ENCODE measurements around the gene NCK2. TPM values are rescaled to one million over a fixed set of nuclear protein-coding genes. Genes with fewer than 3 reads are reported as not detected.

The NCK2 gene
- total RNA-seq, 1 experiment from 2014 or later: 0.30 TPM

- H2AFZ ChIP-seq (ENCODE audit: low read length): no peak overlapping the region
- no peaks in the 10 kb centered on the region for H3K9me2 ChIP-seq (replicated peaks; ENCODE audit: insufficient read depth, low read length)
- peaks cover 2% of the 10 kb centered on the region; the same call in 1 of the 2 replicates for H3K4me1 ChIP-seq (ENCODE audit: low read length)
- no peak overlapping the region for H3K27ac ChIP-seq (ENCODE audit: low read length)
- H3K9me3 ChIP-seq (ENCODE audit: low read length): no peaks in the 10 kb centered on the region
- no peaks in the 10 kb centered on the region for H3K79me2 ChIP-seq (ENCODE audit: low read length)
- H3K4me3 ChIP-seq (ENCODE audit: low read length): no peak overlapping the region
- no peak overlapping the region for H3K9ac ChIP-seq (ENCODE audit: low read length)
- H4K20me1 ChIP-seq (ENCODE audit: insufficient read depth, low read depth, low read length): no peaks in the 10 kb centered on the region
- DNase-seq: no peak
- H3K36me3 ChIP-seq (ENCODE audit: insufficient read depth, low read length): no peaks in the 10 kb centered on the region
- no peak overlapping the region for H3K4me2 ChIP-seq (ENCODE audit: low read depth, low read length, poor library complexity, severe bottlenecking)
- 0 out of 2 replicates have a peak, but pooled peaks cover 2% of the 10 kb centered on the region for H3K27me3 ChIP-seq (ENCODE audit: low read length)
These were observed 52.6 kb downstream of the NCK2 start for GRCh38 chr2:105797298-105797819.

DNA sequence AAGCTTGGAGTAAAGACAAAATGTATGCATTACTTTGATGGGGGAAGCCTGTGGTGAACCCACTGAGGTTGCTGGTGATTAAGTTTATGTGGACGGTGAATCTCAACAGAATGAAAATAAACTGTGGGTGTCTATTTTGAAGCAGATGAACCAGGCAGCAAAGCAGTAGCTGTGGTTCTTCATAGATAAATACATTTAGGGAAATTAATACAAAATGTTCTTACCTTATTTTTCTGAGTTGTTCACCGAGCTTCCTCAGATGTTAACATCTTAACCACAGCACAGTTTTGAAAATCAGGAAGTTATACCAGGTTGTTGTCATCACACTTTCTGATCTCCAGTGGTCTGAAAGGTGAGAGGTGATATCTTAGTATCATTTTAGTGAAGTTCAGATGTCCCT, 53.9 kb downstream of the NCK2 start:
- Histone ChIP-seq H3K4me2 (ENCODE audit: low read depth, low read length, poor library complexity, severe bottlenecking) (no peak overlapping the region), H3K9me3 (ENCODE audit: low read length) (no peaks in the 10 kb centered on the region), H3K4me3 (ENCODE audit: low read length) (no peak overlapping the region), H3K4me1 (ENCODE audit: low read length) (peaks cover 2% of the 10 kb centered on the region; the same call in 1 of the 2 replicates), H2AFZ (ENCODE audit: low read length) (no peak overlapping the region), H3K27ac (ENCODE audit: low read length) (no peak overlapping the region), H4K20me1 (ENCODE audit: insufficient read depth, low read depth, low read length) (no peaks in the 10 kb centered on the region), H3K9me2 (replicated peaks; ENCODE audit: insufficient read depth, low read length) (no peaks in the 10 kb centered on the region), H3K79me2 (ENCODE audit: low read length) (no peaks in the 10 kb centered on the region), H3K9ac (ENCODE audit: low read length) (no peak overlapping the region), H3K27me3 (ENCODE audit: low read length) (0 out of 2 replicates have a peak, but pooled peaks cover 2% of the 10 kb centered on the region), H3K36me3 (ENCODE audit: insufficient read depth, low read length) (no peaks in the 10 kb centered on the region)
- DNase-seq: no peak

DNA sequence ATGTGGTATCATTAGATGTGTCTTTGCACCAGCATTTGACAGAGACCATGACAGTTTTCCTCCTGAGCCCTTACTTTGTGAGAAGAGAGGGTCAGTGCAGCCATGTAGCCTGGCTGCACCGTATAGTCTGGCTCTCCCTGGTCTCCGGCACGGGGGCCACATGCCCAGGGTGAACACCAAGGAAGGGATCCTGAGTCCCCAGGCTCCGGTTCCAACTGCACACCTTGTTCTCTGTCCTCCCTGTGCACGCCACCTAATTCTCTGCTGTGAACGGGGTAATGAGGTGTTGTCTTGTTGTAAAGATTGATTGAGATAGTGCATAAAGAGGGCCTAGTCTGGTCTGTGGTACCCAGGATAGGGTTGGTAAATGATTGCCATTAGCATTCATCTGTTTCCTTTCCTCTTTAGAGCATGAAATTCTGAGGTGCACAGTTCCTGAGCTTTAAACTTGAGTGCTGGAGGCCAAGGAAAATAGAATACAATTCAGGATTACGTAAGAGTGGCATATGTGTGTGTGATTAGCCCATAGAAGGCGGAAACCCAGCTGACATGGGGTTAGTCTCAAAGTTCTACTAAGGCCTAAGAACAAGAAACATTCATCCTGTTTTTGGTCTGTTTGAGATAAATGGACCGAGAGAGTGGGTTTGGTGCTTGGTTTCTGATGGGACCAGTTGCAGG, 55.5 kb downstream of the NCK2 start:
- Histone ChIP-seq H3K4me3 (ENCODE audit: low read length) (no peak overlapping the region), H3K9me2 (replicated peaks; ENCODE audit: insufficient read depth, low read length) (no peaks in the 10 kb centered on the region), H2AFZ (ENCODE audit: low read length) (no peak overlapping the region), H3K36me3 (ENCODE audit: insufficient read depth, low read length) (no peaks in the 10 kb centered on the region), H3K9ac (ENCODE audit: low read length) (no peak overlapping the region), H3K9me3 (ENCODE audit: low read length) (no peaks in the 10 kb centered on the region), H3K79me2 (ENCODE audit: low read length) (no peaks in the 10 kb centered on the region), H3K27me3 (ENCODE audit: low read length) (0 out of 2 replicates have a peak, but pooled peaks cover 2% of the 10 kb centered on the region), H3K4me2 (ENCODE audit: low read depth, low read length, poor library complexity, severe bottlenecking) (no peak overlapping the region), H4K20me1 (ENCODE audit: insufficient read depth, low read depth, low read length) (no peaks in the 10 kb centered on the region), H3K27ac (ENCODE audit: low read length) (no peak overlapping the region), H3K4me1 (ENCODE audit: low read length) (peaks cover 2% of the 10 kb centered on the region; the same call in 1 of the 2 replicates)
- DNase-seq: no peak

DNA sequence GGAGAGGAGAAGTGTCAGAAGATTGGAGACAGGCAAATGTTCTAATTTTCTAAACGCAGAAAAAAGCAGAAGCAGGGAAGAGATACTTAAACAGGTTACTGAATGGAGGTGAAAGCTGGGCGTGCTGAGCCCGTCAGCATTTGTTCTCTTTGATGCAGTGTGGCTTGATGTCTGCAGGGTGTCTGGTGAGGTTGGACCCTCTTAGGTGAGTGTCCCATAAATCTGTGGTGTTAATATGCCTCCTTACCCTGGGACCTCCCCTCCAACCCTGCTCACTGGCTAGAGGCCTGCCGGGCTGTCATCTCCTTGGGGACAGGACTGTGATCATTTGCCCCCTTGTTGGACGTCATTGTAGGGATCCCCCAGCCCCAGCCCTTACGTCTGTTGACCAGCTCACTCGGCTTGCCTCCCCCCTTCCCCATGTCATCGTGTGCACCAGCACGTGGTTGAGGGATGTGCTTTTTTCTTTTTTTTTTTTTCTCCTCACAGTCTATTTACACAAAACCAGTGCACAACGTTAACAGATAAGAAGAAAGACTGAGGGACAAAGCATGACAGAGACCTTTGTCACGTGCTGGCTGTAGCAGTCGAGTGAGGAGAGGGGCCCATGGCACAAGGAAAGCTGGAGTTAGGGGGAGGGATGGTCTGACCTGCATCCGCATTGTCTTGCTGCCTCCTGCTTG, 56.4 kb downstream of the NCK2 start:
- H3K27ac ChIP-seq (ENCODE audit: low read length): no peak overlapping the region
- H3K79me2 ChIP-seq (ENCODE audit: low read length): no peaks in the 10 kb centered on the region
- H3K9me3 ChIP-seq (ENCODE audit: low read length): no peaks in the 10 kb centered on the region
- no peak overlapping the region for H2AFZ ChIP-seq (ENCODE audit: low read length)
- H3K4me2 ChIP-seq (ENCODE audit: low read depth, low read length, poor library complexity, severe bottlenecking): no peak overlapping the region
- no peaks in the 10 kb centered on the region for H3K36me3 ChIP-seq (ENCODE audit: insufficient read depth, low read length)
- H3K27me3 ChIP-seq (ENCODE audit: low read length): no peaks in the 10 kb centered on the region
- H3K9me2 ChIP-seq (replicated peaks; ENCODE audit: insufficient read depth, low read length): no peaks in the 10 kb centered on the region
- H3K9ac ChIP-seq (ENCODE audit: low read length): no peak overlapping the region
- H4K20me1 ChIP-seq (ENCODE audit: insufficient read depth, low read depth, low read length): no peaks in the 10 kb centered on the region
- H3K4me3 ChIP-seq (ENCODE audit: low read length): no peak overlapping the region
- DNase-seq: no peak
- peaks cover 2% of the 10 kb centered on the region; the same call in 1 of the 2 replicates for H3K4me1 ChIP-seq (ENCODE audit: low read length)

DNA sequence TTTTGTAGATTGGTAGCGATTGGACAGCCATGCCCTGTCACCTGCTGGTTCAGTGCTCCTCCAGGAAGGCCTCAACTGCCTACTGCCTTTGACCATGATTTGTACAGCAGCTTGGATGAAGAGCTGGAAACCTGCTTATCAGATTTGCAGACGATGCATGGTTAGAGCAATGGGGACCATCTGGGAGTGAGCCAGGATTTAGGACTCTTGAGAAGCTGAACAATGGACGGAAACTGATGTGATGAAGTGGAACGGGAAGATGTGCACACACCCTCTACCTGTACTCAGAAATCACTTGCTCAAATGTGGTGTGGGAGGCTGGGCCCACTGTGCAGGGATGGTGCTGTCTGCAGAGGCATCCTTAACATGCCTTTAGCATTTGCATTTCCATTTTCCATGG, 57.2 kb downstream of the NCK2 start:
- Histone ChIP-seq H3K79me2 (ENCODE audit: low read length) (no peaks in the 10 kb centered on the region), H4K20me1 (ENCODE audit: insufficient read depth, low read depth, low read length) (no peaks in the 10 kb centered on the region), H3K36me3 (ENCODE audit: insufficient read depth, low read length) (no peaks in the 10 kb centered on the region), H3K9me2 (replicated peaks; ENCODE audit: insufficient read depth, low read length) (no peaks in the 10 kb centered on the region), H3K9ac (ENCODE audit: low read length) (no peak overlapping the region), H3K27me3 (ENCODE audit: low read length) (no peaks in the 10 kb centered on the region), H3K4me3 (ENCODE audit: low read length) (no peak overlapping the region), H3K27ac (ENCODE audit: low read length) (no peak overlapping the region), H3K4me2 (ENCODE audit: low read depth, low read length, poor library complexity, severe bottlenecking) (no peak overlapping the region), H2AFZ (ENCODE audit: low read length) (no peak overlapping the region), H3K4me1 (ENCODE audit: low read length) (peaks cover 2% of the 10 kb centered on the region; the same call in 1 of the 2 replicates), H3K9me3 (ENCODE audit: low read length) (no peaks in the 10 kb centered on the region)
- DNase-seq: no peak

DNA sequence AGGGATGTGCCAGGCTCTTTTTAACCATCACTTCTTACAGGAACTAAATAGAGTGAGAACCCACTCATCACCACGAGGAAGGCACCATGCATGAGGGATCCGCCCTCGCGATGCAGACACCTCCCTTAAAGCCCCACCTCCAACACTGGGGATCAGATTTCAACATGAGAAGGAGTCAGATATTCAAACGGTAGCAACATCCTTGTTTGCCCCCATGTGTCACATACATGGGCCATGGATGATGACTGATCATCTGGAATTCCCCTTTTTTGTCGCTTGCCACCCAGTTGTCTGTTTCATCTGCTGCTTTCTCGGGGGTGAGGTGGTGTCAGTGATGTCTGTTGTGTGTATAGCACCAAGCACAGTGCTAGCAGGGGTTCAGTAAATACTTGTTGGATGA, 57.9 kb downstream of the NCK2 start:
- no peaks in the 10 kb centered on the region for H3K79me2 ChIP-seq (ENCODE audit: low read length)

GRCh38 chr2:105803337-105803736, 58.6 kb downstream of the NCK2 start:
- H3K79me2 ChIP-seq (ENCODE audit: low read length): no peaks in the 10 kb centered on the region
- H3K36me3 ChIP-seq (ENCODE audit: insufficient read depth, low read length): no peaks in the 10 kb centered on the region
- no peak overlapping the region for H3K27ac ChIP-seq (ENCODE audit: low read length)
- no peak overlapping the region for H3K9ac ChIP-seq (ENCODE audit: low read length)
- no peak for DNase-seq
- H2AFZ ChIP-seq (ENCODE audit: low read length): no peak overlapping the region
- H4K20me1 ChIP-seq (ENCODE audit: insufficient read depth, low read depth, low read length): no peaks in the 10 kb centered on the region
- no peak overlapping the region for H3K4me3 ChIP-seq (ENCODE audit: low read length)
- peaks cover 2% of the 10 kb centered on the region; the same call in 1 of the 2 replicates for H3K4me1 ChIP-seq (ENCODE audit: low read length)
- no peak overlapping the region for H3K4me2 ChIP-seq (ENCODE audit: low read depth, low read length, poor library complexity, severe bottlenecking)
- H3K9me3 ChIP-seq (ENCODE audit: low read length): no peaks in the 10 kb centered on the region
- H3K27me3 ChIP-seq (ENCODE audit: low read length): no peaks in the 10 kb centered on the region
- H3K9me2 ChIP-seq (replicated peaks; ENCODE audit: insufficient read depth, low read length): no peaks in the 10 kb centered on the region

More for the DNA sequence above, 57.9 kb downstream of the NCK2 start:
- Histone ChIP-seq H3K36me3 (ENCODE audit: insufficient read depth, low read length) (no peaks in the 10 kb centered on the region), H3K27ac (ENCODE audit: low read length) (no peak overlapping the region), H3K4me1 (ENCODE audit: low read length) (peaks cover 2% of the 10 kb centered on the region; the same call in 1 of the 2 replicates), H3K27me3 (ENCODE audit: low read length) (no peaks in the 10 kb centered on the region), H3K9ac (ENCODE audit: low read length) (no peak overlapping the region), H3K9me2 (replicated peaks; ENCODE audit: insufficient read depth, low read length) (no peaks in the 10 kb centered on the region), H4K20me1 (ENCODE audit: insufficient read depth, low read depth, low read length) (no peaks in the 10 kb centered on the region), H3K9me3 (ENCODE audit: low read length) (no peaks in the 10 kb centered on the region), H3K4me2 (ENCODE audit: low read depth, low read length, poor library complexity, severe bottlenecking) (no peak overlapping the region), H2AFZ (ENCODE audit: low read length) (no peak overlapping the region), H3K4me3 (ENCODE audit: low read length) (no peak overlapping the region)
- DNase-seq: no peak

GRCh38 chr2:105803773-105804172, 59.1 kb downstream of the NCK2 start:
- Histone ChIP-seq H2AFZ (ENCODE audit: low read length) (no peak overlapping the region), H3K27me3 (ENCODE audit: low read length) (no peaks in the 10 kb centered on the region), H3K4me2 (ENCODE audit: low read depth, low read length, poor library complexity, severe bottlenecking) (no peak overlapping the region), H3K4me3 (ENCODE audit: low read length) (no peak overlapping the region), H4K20me1 (ENCODE audit: insufficient read depth, low read depth, low read length) (no peaks in the 10 kb centered on the region), H3K9me3 (ENCODE audit: low read length) (no peaks in the 10 kb centered on the region), H3K4me1 (ENCODE audit: low read length) (peaks cover 2% of the 10 kb centered on the region; the same call in 1 of the 2 replicates), H3K9me2 (replicated peaks; ENCODE audit: insufficient read depth, low read length) (no peaks in the 10 kb centered on the region), H3K27ac (ENCODE audit: low read length) (no peak overlapping the region), H3K36me3 (ENCODE audit: insufficient read depth, low read length) (no peaks in the 10 kb centered on the region), H3K9ac (ENCODE audit: low read length) (no peak overlapping the region), H3K79me2 (ENCODE audit: low read length) (no peaks in the 10 kb centered on the region)
- DNase-seq: no peak
